COLO668 (cell line): Measurements from ENCODE around the gene TLN1.

ENCODE experiments used
- DNase-seq: peaks from one replicate; lab custom pipeline; 2025; ENCODE audit not compliant: unreplicated experiment; lab: John Stamatoyannopoulos, UW

TLN1 gene

GRCh38 chr9:35650341-35651158 is 81.4 kb downstream of the TLN1 start, which contains the start of gene SIT1:
SIT1 (minus strand) TSS chr9:35650931; CDS start chr9:35650853, 78 bp downstream.
- no peak for DNase-seq

- DNase-seq, result no peak
Measured at GRCh38 chr9:35649431-35650340, 82.3 kb downstream of the TLN1 start.
